ENCODE measurements around the gene ABO. TPM values are rescaled to one million over a fixed set of nuclear protein-coding genes. Genes with fewer than 3 reads are reported as not detected.
A peak's percentile ranks its signal among the peaks of the same experiment; 100 is the strongest.
"Not testable (repeated sequence)": the region's sequence is repeated elsewhere in the genome, so short reads cannot be mapped to it uniquely, and the experiment has no call there.

The ABO gene
- total RNA-seq, 4 donors from 2014 or later: 1.8 to 7.3 (median 4.0) TPM

DNA sequence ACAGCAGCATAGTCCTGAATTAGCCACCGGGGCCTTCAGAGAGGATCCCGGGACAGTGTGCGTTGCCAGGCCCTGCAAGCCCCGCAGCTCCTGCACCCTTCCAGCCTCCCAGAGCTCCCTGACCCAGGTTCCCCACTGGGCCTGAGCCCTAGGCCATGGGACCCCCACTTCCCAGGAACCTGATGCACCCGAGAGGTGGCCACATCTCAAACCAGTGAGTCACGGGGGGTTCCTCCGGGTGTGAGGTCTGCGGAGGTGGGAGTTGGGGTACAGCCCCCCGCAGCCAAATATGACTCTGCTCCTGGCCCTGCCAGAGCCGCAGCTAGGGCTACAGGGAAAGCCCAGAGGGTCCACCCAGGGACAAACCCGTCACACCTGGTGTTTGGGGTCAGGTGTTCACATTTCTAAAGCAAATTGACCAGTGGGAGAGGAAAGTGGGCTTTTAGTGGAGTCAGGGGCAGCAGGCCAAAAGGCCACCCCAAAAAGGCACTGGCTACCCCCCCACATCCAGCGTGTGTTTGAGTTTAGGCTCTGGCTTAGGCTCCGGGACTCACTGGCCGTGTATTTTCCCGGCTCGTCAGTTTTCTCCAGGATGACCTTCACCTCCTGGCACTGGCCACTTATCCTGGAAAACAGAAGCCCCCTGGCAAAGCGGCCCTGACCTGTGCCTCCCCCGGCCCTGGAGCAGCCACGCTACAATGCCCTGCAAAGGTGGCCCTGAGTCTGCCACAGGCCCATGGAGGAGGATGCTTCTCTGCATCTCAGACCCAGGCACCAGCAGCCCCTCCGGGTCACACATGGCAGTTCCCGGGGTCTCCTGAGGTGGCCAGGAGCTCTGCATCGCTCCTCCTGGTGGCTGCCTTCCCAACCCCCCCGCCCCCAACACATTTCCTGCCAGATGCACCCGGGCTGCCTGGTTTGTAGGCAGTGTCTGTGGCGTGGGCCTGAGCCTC, 48.5 kb downstream of the ABO start:
- ATAC-seq (ENCODE audit: low FRiP score): no peak
- TF ChIP-seq CTCF (IDR thresholded peaks at IDR 0.05): no peak

DNA sequence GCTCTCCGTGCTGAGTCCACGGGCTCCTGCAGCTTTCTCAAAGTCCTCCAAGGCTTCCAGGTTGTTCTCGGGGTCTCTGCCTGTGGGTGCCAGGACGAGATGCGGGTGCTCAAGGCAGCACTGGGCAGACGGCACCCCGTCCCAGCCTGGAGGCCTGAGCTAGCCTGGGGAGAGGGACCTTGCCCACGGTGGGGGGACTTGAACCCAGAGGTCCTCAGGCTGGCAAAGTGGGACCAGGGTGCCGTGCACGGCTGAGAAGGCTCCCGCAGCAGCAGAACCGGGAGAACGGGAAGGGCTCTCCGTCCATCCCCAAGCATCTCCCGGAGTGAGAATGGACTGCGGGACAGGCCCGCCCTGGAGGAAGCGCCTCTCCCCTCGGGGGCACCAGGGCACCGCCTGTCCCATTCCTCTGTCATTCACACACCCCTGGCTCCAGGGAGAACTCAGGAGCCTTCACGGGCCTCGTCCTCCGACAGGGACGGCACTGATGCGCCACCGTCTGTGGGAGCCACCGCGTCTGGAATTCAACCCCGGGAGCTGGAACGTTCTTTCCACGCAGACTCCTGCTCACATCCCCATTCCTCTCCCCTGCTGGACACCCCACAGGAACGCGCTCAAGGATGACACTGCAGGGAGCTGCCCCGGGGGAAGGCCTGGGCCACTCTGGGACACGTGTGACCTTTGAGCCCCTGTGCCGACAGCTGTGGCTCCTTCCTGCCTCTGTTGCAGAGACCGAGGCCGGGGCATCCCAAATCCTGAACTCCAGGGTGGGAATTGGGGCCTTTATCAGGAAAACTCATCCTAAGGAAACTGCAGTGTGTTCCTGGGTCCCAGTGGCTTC, 49.6 kb downstream of the ABO start:
- DNase-seq (ENCODE audit: low spot score) (no peak), ATAC-seq (ENCODE audit: low FRiP score) (no peak)
- no peak for TF ChIP-seq CTCF (IDR thresholded peaks at IDR 0.05)

More for the DNA sequence above, 48.5 kb downstream of the ABO start:
- no peak for DNase-seq (ENCODE audit: low spot score)

- DNase-seq (ENCODE audit: low spot score) (no peak), ATAC-seq (ENCODE audit: low FRiP score) (no peak)
- no peak for TF ChIP-seq CTCF (IDR thresholded peaks at IDR 0.05)
Observed at GRCh38 chr9:133224762-133225161, 50.2 kb downstream of the ABO start.

DNA sequence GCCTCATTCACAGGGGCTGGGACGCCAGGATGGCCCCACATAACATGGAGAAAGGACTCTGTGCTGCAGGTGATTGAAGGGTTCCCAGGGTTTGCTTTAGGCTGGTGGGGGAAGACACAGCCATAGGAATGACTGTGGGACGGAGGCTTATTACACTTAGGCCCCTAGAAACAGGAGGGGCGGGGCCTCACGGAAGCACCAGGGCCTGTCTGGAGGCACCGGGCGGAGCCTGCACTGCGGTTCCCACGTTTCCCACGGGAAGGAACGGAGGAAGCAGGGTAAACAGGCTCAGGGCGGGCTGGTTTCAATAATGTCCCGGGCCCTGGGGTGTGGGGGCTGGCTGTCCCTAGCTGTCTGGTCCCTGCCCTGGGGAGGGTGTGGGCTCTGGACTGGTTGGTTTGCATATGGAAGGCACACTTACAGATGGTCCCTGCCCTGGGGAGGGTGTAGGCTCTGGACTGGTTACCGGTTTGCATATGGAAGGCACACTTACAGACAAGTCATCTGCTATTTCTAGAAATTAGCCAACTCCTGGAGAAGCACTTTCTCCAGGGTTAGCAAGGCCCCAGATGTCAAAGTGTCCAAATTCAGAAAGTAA, 51.7 kb downstream of the ABO start:
- ATAC-seq (ENCODE audit: low FRiP score): not testable (repeated sequence)

GRCh38 chr9:133221994-133222393, 53.0 kb downstream of the ABO start:
- ATAC-seq (ENCODE audit: low FRiP score): not testable (repeated sequence)
- peak; percentile 14 for DNase-seq (ENCODE audit: low spot score)

More for the DNA sequence above, 51.7 kb downstream of the ABO start:
- DNase-seq (ENCODE audit: low spot score): peak; percentile 16

DNA sequence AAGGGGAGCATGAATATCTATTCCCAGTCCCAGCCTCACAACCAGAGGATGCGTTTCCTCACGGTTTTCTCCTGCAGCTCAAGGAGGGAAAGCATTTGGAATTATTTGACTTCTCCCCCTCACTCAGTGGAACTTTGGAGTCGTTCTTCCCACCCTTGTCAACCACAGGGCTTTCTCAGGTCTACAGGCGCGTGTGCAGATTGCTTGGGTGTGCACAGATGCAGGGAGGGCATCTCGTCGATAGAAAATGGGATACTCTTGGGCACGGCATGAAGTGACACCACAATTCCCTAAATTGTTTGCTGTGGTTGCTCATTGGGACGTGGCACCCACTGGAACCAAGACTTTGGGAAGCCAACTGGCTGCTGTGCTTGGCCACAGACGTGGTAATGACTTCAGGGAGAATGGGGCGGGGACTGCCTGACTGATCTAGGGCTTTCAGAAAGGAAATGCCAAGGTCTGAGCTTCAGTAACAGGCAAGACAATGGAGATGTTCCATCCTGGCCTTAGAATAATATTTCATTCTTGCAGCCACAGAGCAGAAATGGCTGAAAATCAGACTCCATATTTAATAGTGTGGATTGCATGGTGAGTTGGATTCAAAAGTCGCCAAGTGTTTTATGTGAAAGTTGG, 53.7 kb downstream of the ABO start:
- DNase-seq (ENCODE audit: low spot score) (no peak), ATAC-seq (ENCODE audit: low FRiP score) (no peak)
- TF ChIP-seq CTCF (IDR thresholded peaks at IDR 0.05): no peak

- peak; percentile 18 for DNase-seq (ENCODE audit: low spot score)
- not testable (repeated sequence) for ATAC-seq (ENCODE audit: low FRiP score)
Observed at GRCh38 chr9:133218049-133218975, 56.7 kb downstream of the ABO start.

- not testable (repeated sequence) for ATAC-seq (ENCODE audit: low FRiP score)
Observed at GRCh38 chr9:133217333-133217988, 57.5 kb downstream of the ABO start.

DNA sequence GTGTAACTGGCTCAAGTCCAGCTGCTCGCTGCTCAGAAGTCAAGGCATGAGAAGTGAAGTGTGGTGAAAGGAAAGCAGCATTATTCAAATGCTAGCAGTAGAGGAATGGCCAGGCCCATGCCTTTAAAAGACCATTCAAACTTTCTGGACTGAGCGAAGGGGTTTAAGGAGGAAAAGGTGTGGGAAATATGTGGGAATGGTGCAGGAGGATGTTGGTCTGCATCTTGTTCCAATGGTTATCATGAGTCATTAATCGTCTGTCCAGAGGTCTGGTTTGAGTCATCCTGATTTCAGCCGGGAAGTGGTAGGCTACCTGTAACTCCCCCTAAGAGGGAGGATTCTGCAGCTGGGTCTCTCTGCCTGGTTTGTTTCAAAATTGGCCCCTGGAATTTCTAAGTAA, 60.7 kb downstream of the ABO start:
- DNase-seq (ENCODE audit: low spot score): peak; percentile 16
- ATAC-seq (ENCODE audit: low FRiP score): peak; percentile 95

More at GRCh38 chr9:133217333-133217988, 57.5 kb downstream of the ABO start:
- DNase-seq (ENCODE audit: low spot score): peak; percentile 2

Measured in omental fat pad (tissue), 4 donors.